OCI-LY1 (cell line): ENCODE results near the gene CCM2.

Experiments used
- H2AFZ ChIP-seq: fragments of 200-600 bp; sonication (generic), shearing (Covaris generic); 2 replicates; pipeline ENCODE4 v1.6.0; 2014; ENCODE audit warnings: antibody characterized with exemption, mild to moderate bottlenecking, low read length
- H3F3A ChIP-seq: fragments of 200-600 bp; sonication (generic), shearing (Covaris generic); 2 replicates; pipeline ENCODE4 v1.6.0; 2014; ENCODE audit warnings: mild to moderate bottlenecking, antibody characterized with exemption, low read length, moderate library complexity; ENCODE audit not compliant: insufficient read depth
- H3K27ac ChIP-seq: fragments of 200-600 bp; sonication (generic); 2 replicates; pipeline ENCODE4 v1.5.1; 2014; ENCODE audit warnings: low read length, mixed run types, mild to moderate bottlenecking, low read depth; ENCODE audit not compliant: poor library complexity, severe bottlenecking
- H3K27me3 ChIP-seq: fragments of 200-600 bp; sonication (generic); 2 replicates; pipeline ENCODE4 v1.6.0; 2014; ENCODE audit warnings: antibody characterized with exemption, mild to moderate bottlenecking, low read length, moderate library complexity; ENCODE audit not compliant: insufficient read depth
- H3K36me3 ChIP-seq: fragments of 200-600 bp; sonication (generic); 2 replicates; pipeline ENCODE4 v1.6.1; 2014; ENCODE audit warnings: mild to moderate bottlenecking, antibody characterized with exemption, low read length, moderate library complexity, mixed read lengths; ENCODE audit not compliant: insufficient read depth
- H3K4me1 ChIP-seq: fragments of 200-600 bp; sonication (generic); 2 replicates; pipeline ENCODE4 v1.5.1; 2014; ENCODE audit warnings: mild to moderate bottlenecking, low read length, moderate library complexity; ENCODE audit not compliant: insufficient read depth, severe bottlenecking
- H3K4me2 ChIP-seq: fragments of 200-600 bp; sonication (generic), shearing (Covaris generic); 2 replicates; pipeline ENCODE4 v1.6.1; 2014; ENCODE audit warnings: low read length
- H3K4me3 ChIP-seq: fragments of 200-600 bp; sonication (generic); 2 replicates; pipeline ENCODE4 v1.5.1; 2014; ENCODE audit warnings: low read length, low read depth, mild to moderate bottlenecking, mixed read lengths; ENCODE audit not compliant: poor library complexity, severe bottlenecking
- H3K79me2 ChIP-seq: fragments of 200-600 bp; shearing (Covaris generic); 2 replicates; pipeline ENCODE4 v1.6.1; 2016; ENCODE audit warnings: mixed run types, low read length, mixed read lengths; ENCODE audit not compliant: insufficient read depth
- H3K9ac ChIP-seq: fragments of 200-600 bp; sonication (generic), shearing (Covaris generic); 2 replicates; pipeline ENCODE4 v1.6.1; 2014; ENCODE audit warnings: mild to moderate bottlenecking, low read length, mixed read lengths
- H3K9me2 ChIP-seq: fragments of 200-600 bp; sonication (generic), shearing (Covaris generic); 2 replicates; pipeline ENCODE4 v1.6.1; 2014; ENCODE audit warnings: low read depth, mild to moderate bottlenecking, low read length, mixed read lengths
- H3K9me3 ChIP-seq: fragments of 200-600 bp; shearing (Covaris generic); 2 replicates; pipeline ENCODE4 v1.6.1; 2014; ENCODE audit warnings: low read length, mixed read lengths
- H4K20me1 ChIP-seq: fragments of 200-600 bp; sonication (generic), shearing (Covaris generic); 2 replicates; pipeline ENCODE4 v1.6.0; 2016; ENCODE audit warnings: mild to moderate bottlenecking, low read length; ENCODE audit not compliant: insufficient read depth
- CTCF ChIP-seq: fragments of 200-600 bp; sonication (generic), shearing (Covaris generic); IDR thresholded peaks from 2 replicates; pipeline ENCODE4 v1.5.1; 2017; ENCODE audit warnings: mild to moderate bottlenecking, antibody characterized with exemption, low read length, moderate library complexity, mixed read lengths
- EZH2 ChIP-seq: fragments of 200-600 bp; sonication (generic), shearing (Covaris generic); IDR thresholded peaks from 2 replicates; pipeline ENCODE4 v1.8.0; 2017; ENCODE audit warnings: borderline replicate concordance, mixed run types, mild to moderate bottlenecking, antibody characterized with exemption, low read length, moderate library complexity, mixed read lengths

Gene CCM2

GRCh38 chr7:45068236-45069023 lies 68.4 kb downstream of the CCM2 start:
- H3K36me3 ChIP-seq = peaks cover 96% of the 10 kb centered on the region
- H2AFZ ChIP-seq = no peak overlapping the region
- no peak overlapping the region for H3K4me3 ChIP-seq
- no peaks in the 10 kb centered on the region for H3K4me1 ChIP-seq
- no peaks in the 10 kb centered on the region for H3K9me2 ChIP-seq
- no peak overlapping the region for H3K9ac ChIP-seq
- TF ChIP-seq EZH2 = no peak
- no peak for TF ChIP-seq CTCF
- H3K4me2 ChIP-seq = no peak overlapping the region
- H4K20me1 ChIP-seq = no peaks in the 10 kb centered on the region
- H3K27me3 ChIP-seq = no peaks in the 10 kb centered on the region
- H3F3A ChIP-seq = no peaks in the 10 kb centered on the region
- H3K9me3 ChIP-seq = no peaks in the 10 kb centered on the region
- no peak overlapping the region for H3K27ac ChIP-seq
- 0 out of 2 replicates have a peak, but pooled peaks cover 8% of the 10 kb centered on the region for H3K79me2 ChIP-seq

DNA sequence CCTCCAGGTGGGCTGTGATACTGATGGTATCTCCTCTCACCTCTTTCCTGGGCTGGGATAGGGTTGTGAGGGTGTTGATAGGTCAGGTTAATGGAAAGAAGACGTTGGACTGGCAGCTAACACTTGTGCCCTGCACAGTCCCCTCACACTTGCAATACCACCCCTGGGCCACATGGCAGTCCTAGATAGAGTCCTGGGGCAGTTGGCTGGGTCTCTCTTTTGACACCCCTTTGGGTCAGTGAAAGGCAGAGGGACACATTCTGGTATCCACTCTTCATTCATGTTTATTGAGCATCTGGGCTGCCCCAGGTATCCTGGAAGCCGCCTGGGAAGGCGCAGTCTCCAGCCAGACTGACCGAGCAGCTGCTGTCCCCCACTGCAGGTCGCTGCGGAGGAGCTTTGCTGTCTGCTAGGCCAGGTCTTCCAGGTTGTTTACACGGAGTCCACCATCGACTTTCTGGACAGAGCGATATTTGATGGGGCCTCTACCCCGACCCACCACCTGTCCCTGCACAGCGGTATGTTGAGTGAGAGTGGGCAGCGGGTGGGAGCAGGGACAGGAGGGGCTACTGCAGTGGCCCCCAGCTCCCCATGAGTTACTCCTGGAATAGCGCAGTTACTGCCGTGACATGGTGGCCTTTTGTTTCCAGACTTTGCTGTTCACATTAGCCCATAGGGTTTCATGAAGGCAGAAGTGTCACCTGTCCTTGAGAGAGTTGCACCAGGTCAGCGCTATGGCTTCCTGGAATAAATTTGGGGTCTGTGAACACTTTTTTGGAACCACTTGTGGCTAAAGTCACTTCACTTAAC lies 69.6 kb downstream of the CCM2 start:
- H3K27ac ChIP-seq = no peak overlapping the region
- no peaks in the 10 kb centered on the region for H3K4me1 ChIP-seq
- no peak overlapping the region for H3K4me2 ChIP-seq
- H3F3A ChIP-seq = no peaks in the 10 kb centered on the region
- no peak overlapping the region for H2AFZ ChIP-seq
- H3K27me3 ChIP-seq = no peaks in the 10 kb centered on the region
- H3K4me3 ChIP-seq = no peak overlapping the region
- no peaks in the 10 kb centered on the region for H4K20me1 ChIP-seq
- H3K9me2 ChIP-seq = no peaks in the 10 kb centered on the region
- TF ChIP-seq CTCF (peak; percentile 7; the same call in 1 of the 2 replicates), EZH2 (no peak)
- H3K36me3 ChIP-seq = peaks cover 96% of the 10 kb centered on the region
- no peak overlapping the region for H3K9ac ChIP-seq
- no peaks in the 10 kb centered on the region for H3K9me3 ChIP-seq
- H3K79me2 ChIP-seq = 0 out of 2 replicates have a peak, but pooled peaks cover 3% of the 10 kb centered on the region

DNA sequence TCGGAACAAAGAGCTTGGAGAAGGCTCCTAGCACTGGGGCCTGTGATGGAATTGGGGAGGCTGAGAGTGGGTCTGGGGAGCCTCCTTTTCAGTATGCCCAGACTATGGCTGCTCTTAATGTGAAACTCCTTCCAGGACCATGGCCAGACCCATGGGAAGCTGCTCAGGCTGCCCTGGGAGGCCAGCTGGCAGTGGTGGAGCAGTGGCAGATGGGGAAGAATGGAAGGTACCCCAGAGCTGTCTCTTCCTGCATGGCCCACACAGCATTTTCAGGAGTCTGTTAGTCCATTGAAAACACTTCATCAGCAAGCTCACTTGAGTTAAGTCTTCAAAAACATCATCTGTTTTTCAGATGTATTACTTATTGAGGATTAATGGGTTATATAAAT lies 70.2 kb downstream of the CCM2 start:
- Histone ChIP-seq H3K4me2 (no peak overlapping the region), H3K9ac (no peak overlapping the region), H3K79me2 (0 out of 2 replicates have a peak, but pooled peaks cover 3% of the 10 kb centered on the region), H3K36me3 (peaks cover 96% of the 10 kb centered on the region), H3K27me3 (no peaks in the 10 kb centered on the region), H3K4me3 (no peak overlapping the region), H3K9me3 (no peaks in the 10 kb centered on the region), H3F3A (no peaks in the 10 kb centered on the region), H3K27ac (no peak overlapping the region), H3K4me1 (no peaks in the 10 kb centered on the region), H4K20me1 (no peaks in the 10 kb centered on the region), H3K9me2 (no peaks in the 10 kb centered on the region), H2AFZ (no peak overlapping the region)
- TF ChIP-seq EZH2 (no peak), CTCF (no peak)
